IPS-NIHi7 (cell line): ENCODE results near the gene C11orf65.
A peak's percentile ranks its signal among the peaks of the same experiment; 100 is the strongest.

Experiments used
- DNase-seq: peaks from one replicate; pipeline ENCODE4 v3.0.0; 2012; ENCODE audit warnings: mixed read lengths; ENCODE audit errors: extremely low spot score

Gene C11orf65

GRCh38 chr11:108467091-108467823 is at the start of gene C11orf65:
TSS of gene C11orf65 (minus strand) at chr11:108467529. CDS start at chr11:108461559, 5,970 bp downstream.
- peak; percentile 96 for DNase-seq

GRCh38 chr11:108516125-108516524 is 48.8 kb upstream of the C11orf65 start:
- DNase-seq: no peak

GRCh38 chr11:108512708-108513107 is 45.4 kb upstream of the C11orf65 start:
- no peak for DNase-seq

GRCh38 chr11:108511851-108512474 is 44.6 kb upstream of the C11orf65 start:
- no peak for DNase-seq

- DNase-seq: no peak
Observed at GRCh38 chr11:108508653-108509593, 41.6 kb upstream of the C11orf65 start.

- DNase-seq: no peak
Observed at GRCh38 chr11:108501396-108501795, 34.1 kb upstream of the C11orf65 start.

- DNase-seq: no peak
Observed at GRCh38 chr11:108500721-108501120, 33.4 kb upstream of the C11orf65 start.

- no peak for DNase-seq
Observed at GRCh38 chr11:108500169-108500568, 32.8 kb upstream of the C11orf65 start.

- no peak for DNase-seq
Observed at GRCh38 chr11:108498816-108499408, 31.6 kb upstream of the C11orf65 start.

- peak; percentile 79 for DNase-seq
Observed at GRCh38 chr11:108498046-108498815, 30.9 kb upstream of the C11orf65 start, which contains the start of gene POGLUT3. TSS of gene POGLUT3 (minus strand) at chr11:108498384. CDS start at chr11:108498366, 18 bp downstream.

GRCh38 chr11:108497317-108498045 is 30.2 kb upstream of the C11orf65 start:
- peak; percentile 88 for DNase-seq

GRCh38 chr11:108496643-108497256 is 29.4 kb upstream of the C11orf65 start:
- DNase-seq: no peak

- no peak for DNase-seq
Observed at GRCh38 chr11:108495326-108495725, 28.0 kb upstream of the C11orf65 start.

- no peak for DNase-seq
Observed at GRCh38 chr11:108494182-108494581, 26.9 kb upstream of the C11orf65 start.

- no peak for DNase-seq
Observed at GRCh38 chr11:108491936-108492335, 24.6 kb upstream of the C11orf65 start.

GRCh38 chr11:108486828-108487227 is 19.5 kb upstream of the C11orf65 start:
- DNase-seq: no peak

GRCh38 chr11:108486331-108486730 is 19.0 kb upstream of the C11orf65 start:
- DNase-seq: no peak

GRCh38 chr11:108483163-108483562 is 15.8 kb upstream of the C11orf65 start:
- no peak for DNase-seq

GRCh38 chr11:108474664-108475463 is 7.5 kb upstream of the C11orf65 start:
- DNase-seq: no peak
